KOPT-K1 (cell line): ENCODE results near the gene OR2J2.
"Not testable (repeated sequence)": the region's sequence is repeated elsewhere in the genome, so short reads cannot be mapped to it uniquely, and the experiment has no call there.

ENCODE experiments used
- H3K27ac ChIP-seq: fragments of 200-600 bp; sonication (generic); 2 replicates; pipeline ENCODE4 v1.5.1; 2016; ENCODE audit warnings: antibody characterized with exemption, mild to moderate bottlenecking, low read depth, low read length; ENCODE audit not compliant: poor library complexity, severe bottlenecking
- H3K36me3 ChIP-seq: fragments of 200-600 bp; sonication (generic); 2 replicates; pipeline ENCODE4 v1.5.1; 2017; ENCODE audit warnings: antibody characterized with exemption, mild to moderate bottlenecking, low read length, moderate library complexity; ENCODE audit not compliant: insufficient read depth
- H3K9me3 ChIP-seq: fragments of 200-600 bp; sonication (generic); 2 replicates; pipeline ENCODE4 v1.5.1; 2017; ENCODE audit warnings: antibody characterized with exemption, low read length, mild to moderate bottlenecking; ENCODE audit not compliant: insufficient read depth, poor library complexity, severe bottlenecking

The OR2J2 gene

DNA sequence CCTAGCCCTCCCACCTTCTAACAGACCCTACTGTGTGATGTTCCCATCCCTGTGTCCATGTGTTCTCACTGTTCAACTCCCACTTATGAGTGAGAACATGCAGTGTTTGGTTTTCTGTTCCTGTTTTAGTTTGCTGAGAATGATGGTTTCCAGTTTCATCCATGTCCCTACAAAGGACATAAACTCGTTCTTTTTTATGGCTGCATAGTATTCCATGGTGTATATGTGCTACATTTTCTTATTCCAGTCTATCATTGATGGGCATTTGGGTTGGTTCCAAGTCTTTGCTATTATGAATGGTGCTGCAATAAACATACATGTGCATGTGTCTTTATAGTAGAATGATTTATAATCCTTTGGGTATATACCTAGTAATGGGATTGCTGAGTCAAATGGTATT is 18.0 kb downstream of the OR2J2 start:
- not testable (repeated sequence) for H3K9me3 ChIP-seq, H3K27ac ChIP-seq, H3K36me3 ChIP-seq

DNA sequence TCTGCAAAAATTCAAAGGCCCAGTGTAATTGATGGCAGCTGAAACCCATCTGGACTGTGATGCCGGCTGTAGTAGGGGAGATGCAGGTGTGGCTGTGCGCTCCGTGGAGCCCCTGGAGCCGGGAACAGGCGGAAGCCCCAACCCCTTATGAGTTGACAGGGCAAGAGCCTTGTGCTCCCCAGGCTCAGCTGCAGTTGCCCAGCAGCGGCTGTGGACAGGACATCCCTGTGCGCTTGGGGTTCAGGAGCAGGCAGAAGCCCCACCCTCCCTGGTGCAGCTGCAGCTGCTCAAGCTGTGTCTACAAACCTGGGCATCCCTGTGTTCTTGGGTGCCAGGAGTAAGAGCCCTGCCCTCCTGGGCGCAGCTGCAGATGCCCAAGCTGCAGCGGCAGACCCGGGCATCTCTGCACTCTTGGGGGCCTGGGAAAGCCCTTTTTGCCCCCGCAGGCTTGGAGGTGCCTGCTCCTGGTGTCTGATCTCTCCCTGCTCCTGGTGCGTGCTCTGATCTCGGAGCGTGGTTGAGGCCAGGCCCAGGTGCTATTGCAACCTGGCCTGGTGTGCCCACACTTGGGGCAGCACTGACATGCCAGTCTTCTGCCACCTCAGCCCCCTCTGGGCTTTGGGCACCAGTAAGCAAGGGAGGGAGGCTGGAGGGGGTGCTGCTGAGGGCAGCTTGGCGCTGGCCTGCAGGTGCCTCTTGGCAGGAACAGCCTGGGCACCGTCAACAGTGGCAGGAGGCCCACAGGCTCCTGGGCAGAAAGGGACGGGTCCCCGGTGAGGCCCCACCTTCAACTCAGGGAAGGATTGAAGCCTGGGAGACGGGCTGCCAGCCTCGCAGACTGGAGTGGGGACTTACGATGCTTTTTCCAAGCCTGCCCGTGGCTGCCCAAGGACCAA is 30.3 kb downstream of the OR2J2 start:
- peaks cover 18% of the 10 kb centered on the region for H3K9me3 ChIP-seq
- no peak overlapping the region for H3K27ac ChIP-seq
- H3K36me3 ChIP-seq: no peaks in the 10 kb centered on the region

DNA sequence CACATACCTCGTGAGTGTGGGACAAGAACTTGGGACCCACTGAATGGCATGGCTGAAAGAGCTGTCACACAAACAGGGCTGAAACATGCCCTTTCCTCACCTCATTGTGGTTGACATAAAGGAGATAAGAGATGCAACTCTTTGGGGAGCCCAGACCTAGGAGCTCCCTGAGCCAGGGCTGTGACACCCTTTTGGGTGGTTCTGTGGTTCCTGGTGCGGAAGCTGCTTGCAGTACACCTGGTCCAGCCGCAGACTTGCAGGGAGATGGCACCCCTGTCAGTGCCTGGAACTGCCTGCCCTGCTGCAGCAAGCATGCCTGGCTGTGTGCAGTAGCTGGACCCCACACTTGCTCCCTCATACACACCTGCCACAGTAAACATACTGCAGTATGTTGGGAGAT is 31.3 kb downstream of the OR2J2 start:
- no peak overlapping the region for H3K27ac ChIP-seq
- H3K9me3 ChIP-seq: peaks cover 18% of the 10 kb centered on the region
- no peaks in the 10 kb centered on the region for H3K36me3 ChIP-seq

GRCh38 chr6:29211488-29211887 is 40.8 kb downstream of the OR2J2 start:
- Histone ChIP-seq H3K9me3 (no peaks in the 10 kb centered on the region), H3K27ac (no peak overlapping the region), H3K36me3 (no peaks in the 10 kb centered on the region)

DNA sequence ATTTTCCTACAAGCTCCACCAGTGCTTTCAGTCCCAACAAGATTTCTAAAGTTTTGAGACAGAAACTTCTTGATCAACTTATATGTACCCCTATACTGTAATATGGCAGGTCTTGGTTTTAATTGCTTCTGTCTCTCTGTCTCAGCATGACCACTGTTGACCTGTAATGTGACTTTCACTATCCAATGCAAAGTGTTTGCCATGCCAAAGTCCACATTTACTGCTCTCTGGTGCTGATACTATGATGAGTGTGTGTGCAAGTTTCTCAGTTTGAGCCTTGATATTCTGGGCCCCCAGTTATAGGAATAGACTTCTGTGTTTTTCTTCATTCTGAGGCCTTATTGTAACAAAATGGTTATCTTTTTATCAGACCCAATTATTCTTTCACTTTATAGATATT is 45.8 kb downstream of the OR2J2 start:
- no peak overlapping the region for H3K27ac ChIP-seq
- no peaks in the 10 kb centered on the region for H3K36me3 ChIP-seq
- no peaks in the 10 kb centered on the region for H3K9me3 ChIP-seq

DNA sequence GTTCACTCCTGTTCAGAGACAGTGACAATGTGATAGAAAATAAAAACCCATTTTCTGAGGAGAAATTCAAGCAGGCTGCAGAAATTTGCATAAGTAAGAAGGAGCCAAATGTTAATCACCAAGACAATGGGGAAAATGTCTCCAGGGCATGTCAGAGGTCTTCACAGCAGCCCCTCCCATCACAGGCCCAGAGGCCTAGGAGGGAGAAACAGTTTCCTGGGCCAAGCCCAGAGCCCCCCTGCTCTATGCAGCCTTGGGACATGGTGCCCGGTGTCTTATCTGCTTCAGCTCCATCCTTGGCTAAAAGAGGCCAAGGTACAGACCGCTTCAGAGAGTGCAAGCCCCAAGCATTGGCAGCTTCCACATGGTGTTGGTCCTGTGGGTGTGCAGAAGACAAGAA is 46.5 kb downstream of the OR2J2 start:
- H3K9me3 ChIP-seq, H3K27ac ChIP-seq, H3K36me3 ChIP-seq: not testable (repeated sequence)

GRCh38 chr6:29218056-29218455 is 47.3 kb downstream of the OR2J2 start:
- H3K36me3 ChIP-seq, H3K27ac ChIP-seq, H3K9me3 ChIP-seq: not testable (repeated sequence)
